ENCODE results near the gene LIMCH1.
"Not testable (repeated sequence)": the region's sequence is repeated elsewhere in the genome, so short reads cannot be mapped to it uniquely, and the experiment has no call there.

Gene LIMCH1

DNA sequence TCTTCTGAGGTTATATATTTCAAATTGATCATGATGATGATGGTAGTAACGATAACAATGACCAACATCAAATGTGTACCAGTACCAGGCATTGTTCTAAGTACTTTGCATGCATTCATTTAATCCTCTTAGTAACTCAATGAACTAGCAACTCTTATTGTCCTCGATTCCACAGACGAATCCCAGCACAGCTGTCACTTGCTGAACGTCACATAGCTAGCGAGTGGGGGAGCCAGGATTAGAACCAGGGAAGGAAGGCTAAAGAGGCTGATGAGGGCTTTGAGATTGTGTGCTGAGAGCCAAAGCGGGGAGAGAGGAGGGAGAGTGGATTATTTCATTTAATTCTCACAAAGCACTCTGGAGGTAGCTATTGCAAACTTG, 106.9 kb downstream of the LIMCH1 start:
- TF ChIP-seq, protein P1, sequence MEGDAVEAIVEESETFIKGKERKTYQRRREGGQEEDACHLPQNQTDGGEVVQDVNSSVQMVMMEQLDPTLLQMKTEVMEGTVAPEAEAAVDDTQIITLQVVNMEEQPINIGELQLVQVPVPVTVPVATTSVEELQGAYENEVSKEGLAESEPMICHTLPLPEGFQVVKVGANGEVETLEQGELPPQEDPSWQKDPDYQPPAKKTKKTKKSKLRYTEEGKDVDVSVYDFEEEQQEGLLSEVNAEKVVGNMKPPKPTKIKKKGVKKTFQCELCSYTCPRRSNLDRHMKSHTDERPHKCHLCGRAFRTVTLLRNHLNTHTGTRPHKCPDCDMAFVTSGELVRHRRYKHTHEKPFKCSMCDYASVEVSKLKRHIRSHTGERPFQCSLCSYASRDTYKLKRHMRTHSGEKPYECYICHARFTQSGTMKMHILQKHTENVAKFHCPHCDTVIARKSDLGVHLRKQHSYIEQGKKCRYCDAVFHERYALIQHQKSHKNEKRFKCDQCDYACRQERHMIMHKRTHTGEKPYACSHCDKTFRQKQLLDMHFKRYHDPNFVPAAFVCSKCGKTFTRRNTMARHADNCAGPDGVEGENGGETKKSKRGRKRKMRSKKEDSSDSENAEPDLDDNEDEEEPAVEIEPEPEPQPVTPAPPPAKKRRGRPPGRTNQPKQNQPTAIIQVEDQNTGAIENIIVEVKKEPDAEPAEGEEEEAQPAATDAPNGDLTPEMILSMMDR (IDR thresholded peaks at IDR 0.05; ENCODE audit: low read depth, low read length): no peak
- in situ Hi-C loops (cut with HindIII; ENCODE audit: low sequenced_read_pairs): no loop called here

GRCh38 chr4:41645728-41646390, 107.9 kb downstream of the LIMCH1 start:
- DNase-seq (ENCODE audit: low read depth, low spot score): no peak
- TF ChIP-seq, protein P1 (IDR thresholded peaks at IDR 0.05; ENCODE audit: low read depth, low read length): no peak
- H3K4me3 ChIP-seq (ENCODE audit: low read depth, low read length): no peak overlapping the region
- in situ Hi-C loops (cut with HindIII; ENCODE audit: low sequenced_read_pairs): no loop called here

More for the DNA sequence above, 106.9 kb downstream of the LIMCH1 start:
- no peak for DNase-seq (ENCODE audit: low read depth, low spot score)
- H3K4me3 ChIP-seq (ENCODE audit: low read depth, low read length): no peak overlapping the region

- no peak for DNase-seq (ENCODE audit: low read depth, low spot score)
- in situ Hi-C loops (cut with HindIII; ENCODE audit: low sequenced_read_pairs): no loop called here
Observed at GRCh38 chr4:41646862-41647261, 108.9 kb downstream of the LIMCH1 start.

GRCh38 chr4:41647383-41647782, 109.4 kb downstream of the LIMCH1 start:
- DNase-seq (ENCODE audit: low read depth, low spot score): no peak
- in situ Hi-C loops (cut with HindIII; ENCODE audit: low sequenced_read_pairs): no loop called here
- TF ChIP-seq, protein P1 (IDR thresholded peaks at IDR 0.05; ENCODE audit: low read depth, low read length): no peak
- H3K4me3 ChIP-seq (ENCODE audit: low read depth, low read length): no peak overlapping the region

More at GRCh38 chr4:41646862-41647261, 108.9 kb downstream of the LIMCH1 start:
- TF ChIP-seq, protein P1 (IDR thresholded peaks at IDR 0.05; ENCODE audit: low read depth, low read length): no peak
- H3K4me3 ChIP-seq (ENCODE audit: low read depth, low read length): no peak overlapping the region

DNA sequence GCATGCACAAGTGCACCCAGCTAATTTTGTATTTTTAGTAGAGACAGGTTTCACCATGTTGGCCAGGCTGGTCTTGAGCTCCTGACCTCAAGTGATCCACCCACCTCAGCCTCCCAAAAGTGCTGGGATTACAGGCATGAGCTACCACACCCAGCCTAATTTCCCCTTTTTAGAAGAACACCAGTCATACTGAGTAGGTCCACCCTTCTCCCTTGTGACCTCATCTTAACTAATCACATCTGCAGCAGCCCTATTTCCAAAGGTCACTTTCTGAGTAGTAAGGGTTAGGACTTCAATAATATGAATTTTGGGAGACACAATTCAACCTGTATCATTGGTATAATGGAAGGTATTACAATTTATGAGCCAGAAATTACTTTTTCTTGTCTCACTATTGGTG, 113.2 kb downstream of the LIMCH1 start:
- H3K4me3 ChIP-seq (ENCODE audit: low read depth, low read length); in situ Hi-C loops (cut with HindIII; ENCODE audit: low sequenced_read_pairs); DNase-seq (ENCODE audit: low read depth, low spot score): not testable (repeated sequence)

- no peak for DNase-seq (ENCODE audit: low read depth, low spot score)
- in situ Hi-C loops (cut with HindIII; ENCODE audit: low sequenced_read_pairs): no loop called here
- TF ChIP-seq, protein P1 (IDR thresholded peaks at IDR 0.05; ENCODE audit: low read depth, low read length): no peak
- no peak overlapping the region for H3K4me3 ChIP-seq (ENCODE audit: low read depth, low read length)
Observed at GRCh38 chr4:41652971-41653370, 115.0 kb downstream of the LIMCH1 start.

GRCh38 chr4:41653523-41653922, 115.6 kb downstream of the LIMCH1 start:
- TF ChIP-seq, protein P1 (IDR thresholded peaks at IDR 0.05; ENCODE audit: low read depth, low read length): no peak
- no peak for DNase-seq (ENCODE audit: low read depth, low spot score)
- no peak overlapping the region for H3K4me3 ChIP-seq (ENCODE audit: low read depth, low read length)
- in situ Hi-C loops (cut with HindIII; ENCODE audit: low sequenced_read_pairs): no loop called here
